Measurements from ENCODE around the gene ZNF714. TPM values are rescaled to one million over a fixed set of nuclear protein-coding genes. Genes with fewer than 3 reads are reported as not detected.
"Not testable (repeated sequence)": the region's sequence is repeated elsewhere in the genome, so short reads cannot be mapped to it uniquely, and the experiment has no call there.

ZNF714 gene
- total RNA-seq, 1 donor from 2014 or later = 18.6 TPM

DNA sequence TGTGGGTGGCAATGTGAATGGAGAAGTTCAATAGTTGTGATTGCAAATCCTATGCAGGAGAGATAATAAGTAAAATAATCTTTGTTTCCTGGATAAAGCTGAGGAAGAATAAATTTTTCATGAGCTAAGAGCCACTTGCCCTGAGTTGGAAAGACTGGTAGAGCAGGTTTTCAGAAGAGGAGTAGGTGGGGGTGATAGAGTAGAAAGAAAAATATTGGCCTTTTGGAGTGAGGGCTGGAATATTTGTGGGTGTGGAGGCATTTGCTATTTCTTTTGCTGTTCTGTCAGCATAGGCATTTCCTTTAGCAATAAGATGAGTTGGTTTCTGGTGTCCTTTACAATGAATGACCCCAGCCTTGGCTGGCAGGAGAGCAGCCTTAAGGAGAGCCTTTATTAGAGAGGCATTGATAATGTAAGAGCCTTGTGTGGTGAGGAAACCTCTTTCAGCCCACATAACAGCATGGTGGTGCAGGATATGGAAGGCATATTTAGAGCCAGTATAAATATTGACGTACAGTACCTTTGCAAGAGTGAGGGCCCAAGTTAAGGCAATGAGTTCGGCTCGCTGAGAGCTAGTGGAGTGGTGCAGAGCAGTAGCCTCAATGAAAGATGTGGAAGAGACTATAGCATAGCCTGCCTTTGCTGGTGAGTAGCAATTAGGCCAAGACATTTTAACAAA, 48.2 kb downstream of the ZNF714 start:
- DNase-seq = peak; percentile 20

DNA sequence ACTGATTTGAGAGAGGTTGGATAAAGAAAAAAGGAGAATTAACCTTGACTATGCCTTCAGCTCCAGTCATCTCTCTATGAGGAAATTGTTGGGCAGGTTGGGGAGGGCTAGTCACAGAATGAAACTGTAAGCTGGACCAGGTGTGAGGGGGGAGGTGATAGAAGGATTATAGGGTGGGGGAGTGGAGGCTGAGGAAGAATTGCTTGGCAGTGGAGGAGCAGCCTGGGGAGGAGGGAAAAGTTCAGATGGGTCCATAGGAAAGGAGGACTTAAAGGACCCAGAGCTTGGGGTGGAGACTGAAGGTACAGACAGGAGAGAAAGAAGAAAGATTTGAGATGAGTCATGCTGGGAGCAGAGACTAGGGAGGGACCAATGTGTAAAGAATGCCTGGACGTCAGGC, 51.6 kb downstream of the ZNF714 start:
- no peak for DNase-seq

DNA sequence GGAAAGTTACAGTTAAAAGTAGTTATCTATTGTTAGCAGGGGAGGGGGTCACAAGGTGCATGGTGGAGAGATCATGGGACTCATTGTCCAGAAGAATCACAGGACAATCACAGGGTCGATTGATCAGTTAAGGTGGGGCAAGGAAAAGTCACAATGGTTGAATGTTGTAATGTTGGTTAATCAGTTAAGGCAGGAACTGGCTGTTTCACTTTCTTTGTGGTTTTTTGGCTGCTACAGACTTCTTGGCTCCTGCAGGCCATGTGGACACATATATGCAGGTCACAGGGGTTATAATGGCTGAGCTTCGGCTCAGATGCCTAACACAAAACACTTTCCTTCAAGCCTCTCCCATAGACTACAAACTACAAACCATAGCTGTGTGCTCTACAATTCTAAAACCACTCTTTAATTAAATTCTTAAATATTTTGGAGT, 52.9 kb downstream of the ZNF714 start:
- DNase-seq = no peak

DNA sequence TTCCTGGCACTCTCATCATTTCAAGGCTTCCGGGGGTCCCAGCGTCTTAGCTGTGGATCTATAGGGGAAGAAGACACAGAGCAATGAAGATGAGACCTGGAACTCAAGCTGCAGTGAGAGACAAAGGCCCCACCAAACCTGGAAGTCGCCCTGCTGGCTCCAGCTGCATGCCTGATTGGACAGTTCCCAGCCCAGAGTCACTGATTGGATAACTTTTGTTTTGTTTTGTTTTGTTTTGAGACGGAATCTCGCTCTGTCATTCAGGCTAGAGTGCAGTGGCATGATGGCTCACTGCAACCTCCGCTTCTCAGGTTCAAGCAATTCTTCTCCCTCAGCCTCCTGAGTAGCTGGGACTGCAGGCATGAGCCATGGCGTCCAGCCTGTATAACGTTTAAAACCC, 53.4 kb downstream of the ZNF714 start:
- no peak for DNase-seq

DNA sequence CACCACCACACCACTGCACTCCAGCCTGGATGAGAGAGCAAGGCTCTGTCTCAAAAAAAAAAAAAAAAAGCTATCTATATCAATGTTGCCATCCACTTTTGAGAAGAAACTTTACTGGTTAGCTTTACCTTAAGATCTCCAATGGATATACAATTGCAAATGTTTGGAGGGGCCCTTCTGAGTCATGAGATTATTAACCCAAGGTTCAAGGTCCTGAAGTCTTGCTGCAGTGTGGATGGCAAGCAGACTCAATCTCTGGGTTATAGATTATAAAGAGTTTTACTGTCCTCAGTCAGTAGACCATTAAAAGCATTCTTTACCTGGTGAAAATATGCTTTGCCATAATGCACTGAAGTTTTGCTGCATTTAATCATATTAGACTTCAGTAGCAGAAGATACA, 56.1 kb downstream of the ZNF714 start:
- DNase-seq = no peak

DNA sequence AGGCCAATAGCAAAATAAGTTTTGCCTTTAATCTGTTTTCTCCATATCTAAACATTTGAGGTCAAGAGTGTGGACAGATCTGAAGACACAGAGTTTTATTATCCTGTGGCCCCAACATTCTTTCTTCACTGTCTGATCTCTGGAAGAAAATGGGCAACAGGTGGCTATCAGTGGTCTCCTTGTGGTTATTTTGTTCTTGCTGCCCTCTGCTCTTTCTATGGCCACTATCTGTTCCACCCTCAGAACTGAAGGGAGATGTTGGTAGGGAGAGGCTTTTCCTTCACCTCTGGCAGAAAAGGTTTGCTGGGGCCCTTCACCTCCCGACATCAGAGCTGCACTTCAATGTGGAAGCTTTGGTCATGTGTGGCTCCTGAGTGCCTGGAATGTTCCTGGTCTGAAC, 59.0 kb downstream of the ZNF714 start:
- DNase-seq = not testable (repeated sequence)

DNA sequence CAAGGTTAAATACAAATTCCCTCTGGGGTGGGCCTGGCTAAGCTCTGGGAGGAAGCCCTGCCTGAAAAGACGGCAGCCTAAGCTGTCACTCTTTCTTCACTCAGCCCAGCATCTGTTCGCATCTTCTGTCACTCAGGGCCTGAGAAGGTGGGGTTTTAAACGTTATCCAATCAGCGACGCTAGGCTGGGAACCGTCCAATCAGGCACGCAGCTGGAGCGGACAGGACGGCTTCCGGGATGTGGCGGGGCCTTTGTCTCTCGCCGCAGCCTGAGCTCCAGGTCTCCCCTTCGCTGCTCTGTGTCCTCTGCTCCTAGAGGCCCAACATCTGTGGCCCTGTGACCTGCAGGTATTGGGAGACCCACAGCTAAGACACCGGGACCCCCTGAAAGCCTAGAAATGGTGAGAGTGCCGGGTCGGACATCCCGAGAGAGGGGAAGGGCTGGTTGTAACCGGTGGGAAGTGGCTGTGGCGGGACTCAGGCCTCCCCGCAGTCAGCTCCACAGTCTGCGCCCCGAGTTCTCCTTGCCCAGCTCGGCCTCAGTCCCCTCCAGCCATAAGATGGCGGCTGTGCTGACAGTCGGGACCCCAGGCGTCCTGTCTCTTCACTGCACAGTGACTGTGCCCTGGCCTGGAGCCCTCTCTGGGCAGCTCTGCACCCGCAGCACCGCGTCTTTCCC, 59.9 kb downstream of the ZNF714 start, which contains the start of gene ZNF431:
Gene ZNF431 (plus strand): TSS at position 254 of the 678 bp plus-strand sequence. CDS start 144 bp downstream, at position 398.
- DNase-seq = peak; percentile 98

DNA sequence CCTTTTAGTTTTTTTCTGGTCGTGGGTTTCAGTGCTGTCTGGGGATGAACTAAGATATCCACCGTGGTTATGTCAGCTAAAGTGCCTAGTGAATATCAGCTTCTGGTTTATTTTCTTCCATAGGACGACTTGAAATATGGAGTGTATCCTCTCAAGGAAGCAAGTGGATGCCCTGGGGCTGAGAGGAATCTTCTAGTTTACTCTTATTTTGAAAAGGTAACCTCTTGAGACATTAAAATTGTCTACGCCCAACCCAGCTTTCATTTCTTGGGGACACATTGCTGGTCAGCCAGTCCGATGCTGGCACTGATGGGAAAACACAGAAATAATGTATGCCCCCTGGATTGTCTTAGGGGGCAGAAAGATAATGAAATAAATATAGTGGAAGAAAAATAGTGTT, 61.4 kb downstream of the ZNF714 start:
- no peak for DNase-seq

DNA sequence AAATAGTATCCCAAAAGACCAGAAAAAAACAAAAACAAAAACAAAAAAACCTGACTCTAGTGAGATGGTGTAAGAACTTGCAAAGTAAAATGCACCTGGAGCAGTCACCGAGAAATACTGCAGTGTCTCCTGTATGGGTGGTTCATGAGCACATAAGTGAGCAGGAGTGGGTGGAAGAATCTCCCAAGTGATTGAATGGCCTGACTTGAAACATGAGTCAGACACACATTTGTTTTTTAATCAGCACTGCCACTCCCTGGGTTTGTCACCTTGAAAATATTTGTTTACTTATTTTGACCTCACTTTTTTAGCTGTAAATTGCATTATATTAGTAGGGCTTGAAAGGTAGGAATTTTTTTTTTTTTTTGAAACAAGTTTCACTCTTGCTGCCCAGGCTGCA, 61.9 kb downstream of the ZNF714 start:
- no peak for DNase-seq

DNA sequence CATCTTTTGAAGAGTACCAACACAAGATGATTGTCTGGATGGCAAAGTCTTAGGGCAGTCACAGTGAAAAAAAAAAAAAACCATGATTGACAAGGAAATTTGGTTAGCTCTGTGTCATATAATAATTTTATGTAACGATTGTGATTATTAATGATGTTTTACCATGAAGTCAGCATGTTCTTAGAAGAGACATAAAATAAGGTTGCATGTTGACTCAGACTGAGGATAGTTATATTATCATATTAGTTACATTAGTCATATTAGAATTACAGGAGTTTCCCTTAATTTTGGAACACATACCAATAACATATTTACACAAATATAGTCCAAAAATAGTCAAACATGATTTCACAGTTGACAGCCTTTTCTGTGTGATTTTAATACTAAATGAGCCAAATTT, 65.5 kb downstream of the ZNF714 start:
- DNase-seq = no peak

DNA sequence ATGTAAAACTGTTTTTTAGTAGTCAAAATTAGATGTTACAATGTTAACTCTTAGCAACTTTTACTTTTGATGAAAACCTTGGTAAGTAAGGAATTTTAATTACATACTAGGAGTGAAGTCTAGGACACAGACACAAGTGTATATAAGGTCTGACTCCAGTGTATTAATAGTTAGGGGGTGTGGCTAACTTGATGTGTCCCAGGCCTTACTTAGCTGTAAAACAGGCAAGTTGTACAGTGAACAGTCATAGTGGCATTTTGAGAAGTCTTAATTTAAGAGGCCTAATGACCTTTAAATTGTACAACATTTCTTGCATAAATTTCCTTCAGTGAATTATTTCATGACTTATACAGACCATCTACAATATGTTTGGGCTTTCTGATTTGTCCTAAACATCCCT, 66.7 kb downstream of the ZNF714 start:
- DNase-seq = no peak

DNA sequence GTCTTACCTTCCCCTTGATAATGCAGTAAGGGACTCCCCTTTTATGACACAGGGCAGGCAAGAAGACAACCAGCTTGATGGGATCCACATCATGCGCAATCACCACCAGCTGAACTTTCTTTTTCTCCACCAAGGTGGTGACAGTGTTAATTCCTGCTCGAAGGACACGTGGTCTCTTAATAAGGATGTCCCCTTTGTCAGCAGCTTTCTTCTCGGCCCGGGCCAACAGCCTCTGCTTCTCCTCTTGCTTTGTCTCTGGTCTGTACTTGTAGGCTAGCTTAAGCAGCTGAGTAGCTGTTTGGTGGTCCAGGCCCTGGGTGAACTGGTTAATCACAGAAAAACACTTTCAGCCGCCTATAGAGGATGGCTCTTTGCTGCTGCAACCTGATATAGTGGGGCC, 67.9 kb downstream of the ZNF714 start:
- DNase-seq = no peak

DNA sequence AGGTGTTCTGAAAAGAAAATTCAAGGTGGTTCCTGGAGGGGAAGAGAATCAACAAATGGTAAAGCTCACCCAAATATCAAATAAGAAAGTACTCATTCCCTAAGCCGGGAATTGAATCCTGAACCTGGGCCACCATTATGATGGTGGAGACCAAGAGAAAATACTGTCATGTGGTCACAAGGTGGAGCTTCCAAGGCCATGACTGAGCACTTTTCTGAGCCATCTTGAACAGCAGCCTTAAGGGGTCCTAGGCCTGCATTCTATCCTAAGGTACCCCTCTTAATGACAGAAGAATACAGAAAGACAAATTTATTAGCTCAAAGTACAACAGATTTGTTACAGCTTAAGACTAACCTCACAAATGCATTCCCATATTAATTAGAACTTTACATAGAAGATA, 69.5 kb downstream of the ZNF714 start:
- DNase-seq = no peak

DNA sequence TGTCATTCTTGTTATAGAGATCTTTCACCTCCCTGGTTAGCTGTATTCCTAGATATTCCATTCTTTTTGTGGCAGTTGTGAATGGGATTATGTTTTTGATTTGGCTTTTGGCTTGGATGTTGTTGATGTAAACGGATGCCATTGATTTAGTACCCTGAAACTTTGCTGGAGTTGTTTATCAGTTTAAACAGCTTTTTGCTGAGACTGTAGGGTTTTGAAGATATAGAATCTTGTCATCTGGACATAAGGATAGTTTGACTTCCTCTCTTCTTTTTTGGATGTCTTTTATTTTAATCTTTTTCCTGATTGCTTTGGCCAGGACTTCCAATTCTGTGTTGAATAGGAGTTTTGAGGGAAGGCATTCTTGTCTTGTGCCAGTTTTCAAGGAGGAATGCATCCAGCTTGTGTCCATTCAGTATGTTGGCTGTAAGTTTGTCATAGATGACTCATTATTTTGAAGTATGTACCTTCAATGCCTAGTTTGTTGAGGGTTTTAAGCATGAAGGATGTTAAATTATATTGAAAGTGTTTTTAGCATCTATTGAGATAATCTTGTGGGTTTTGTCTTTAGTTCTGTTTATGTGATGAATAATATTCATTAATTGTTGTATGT, 76.6 kb downstream of the ZNF714 start:
- no peak for DNase-seq

DNA sequence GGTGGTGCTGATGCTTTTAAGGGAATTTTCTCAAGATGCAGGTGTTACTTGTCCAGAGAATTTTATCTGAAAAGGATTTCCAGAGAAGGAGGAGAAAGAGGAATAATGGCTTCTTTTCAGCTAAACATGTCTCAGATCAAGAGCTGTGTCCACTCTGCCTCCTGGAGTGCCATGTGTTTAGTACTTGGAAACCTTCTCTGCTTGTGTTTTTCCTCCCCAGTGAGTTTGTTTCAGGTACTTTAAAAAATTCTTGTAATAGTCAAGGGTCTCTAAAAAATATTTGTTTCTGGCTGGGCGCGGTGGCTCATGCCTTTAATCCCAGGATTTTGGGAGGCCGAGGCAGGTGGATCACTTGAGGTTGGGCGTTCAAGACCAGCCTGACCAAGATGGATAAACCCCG, 82.5 kb downstream of the ZNF714 start:
- DNase-seq = no peak

DNA sequence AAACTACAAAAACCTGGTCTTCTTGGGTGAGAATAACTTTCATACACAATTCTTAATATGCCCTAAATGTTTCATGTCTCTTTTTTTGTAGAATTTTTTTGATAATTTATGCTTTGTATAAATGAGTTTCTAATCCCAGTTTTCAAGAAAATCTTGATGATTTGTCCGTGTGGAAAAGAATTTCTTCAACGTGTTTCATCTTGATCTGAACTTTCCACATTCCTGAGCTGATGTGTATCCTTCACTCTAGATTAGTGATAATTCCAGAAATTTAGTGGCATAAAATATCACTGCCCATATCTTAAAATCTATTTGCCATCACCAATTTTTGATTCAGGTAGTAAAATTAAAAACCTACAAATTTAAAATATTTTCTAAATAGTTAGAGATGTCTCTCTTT, 84.4 kb downstream of the ZNF714 start:
- no peak for DNase-seq

Small RNA genes lying within 50 kb of the gene (small RNA-seq; reads per million reads assigned to genes)
- 0.05 reads per million for gene RNA5SP469 (ENCODE audit: low replicate concordance)

Other genes starting within 250 kb of the ZNF714 start
- 11.6 TPM for gene ZNF85, start 159.0 kb upstream of the ZNF714 start, total RNA-seq
- 15.4 TPM for gene ZNF430, start 61.5 kb upstream of the ZNF714 start, total RNA-seq
- gene ZNF431, start 59.8 kb downstream of the ZNF714 start, total RNA-seq = 19.4 TPM
- 22.8 TPM for gene ZNF708, start 247.2 kb downstream of the ZNF714 start, total RNA-seq